ENCODE results near the gene TCN1. TPM values are rescaled to one million over a fixed set of nuclear protein-coding genes. Genes with fewer than 3 reads are reported as not detected.
"Not testable (repeated sequence)": the region's sequence is repeated elsewhere in the genome, so short reads cannot be mapped to it uniquely, and the experiment has no call there.

The TCN1 gene
- total RNA-seq, 2 donors from 2014 or later = 1.0 to 8.1 TPM

DNA sequence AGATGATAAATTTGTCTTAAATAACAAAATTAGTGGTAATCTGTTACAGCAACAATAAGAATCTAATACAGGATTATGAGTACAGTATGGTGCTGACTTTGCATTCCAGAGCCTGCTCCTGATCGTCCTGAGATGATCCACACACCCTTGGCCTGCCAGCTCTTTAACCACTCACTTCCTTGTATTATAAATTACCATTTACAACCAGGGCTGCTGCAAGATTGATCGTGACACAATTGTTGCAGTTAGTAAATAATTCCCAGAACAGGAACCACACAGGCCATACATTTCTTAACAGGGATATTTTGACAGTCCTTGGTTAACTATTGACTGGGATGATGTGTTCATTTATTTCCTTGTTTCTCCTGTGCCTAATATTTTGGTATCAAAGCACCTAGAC, 17.2 kb downstream of the TCN1 start:
- H3K9me3 ChIP-seq = no peaks in the 10 kb centered on the region
- no peaks in the 10 kb centered on the region for H3K27me3 ChIP-seq (replicated peaks; ENCODE audit: insufficient read depth)
- TF ChIP-seq POLR2AphosphoS5 (IDR thresholded peaks at IDR 0.05) = no peak
- TF ChIP-seq CTCF (IDR thresholded peaks at IDR 0.05) = no peak
- TF ChIP-seq POLR2A (IDR thresholded peaks at IDR 0.05) = no peak
- no peak overlapping the region for H3K4me3 ChIP-seq
- no peaks in the 10 kb centered on the region for H3K36me3 ChIP-seq
- DNase-seq (ENCODE audit: low spot score) = no peak
- WGBS = 14% methylated on average over 2 of the region's 2 CpGs
- H3K27ac ChIP-seq = no peak overlapping the region
- H3K4me1 ChIP-seq (replicated peaks) = no peaks in the 10 kb centered on the region
- intact Hi-C loops (cut with DNase I) = no loop called here

GRCh38 chr11:59848439-59848838, 17.8 kb downstream of the TCN1 start:
- intact Hi-C loops (cut with DNase I); H3K27ac ChIP-seq; H3K4me1 ChIP-seq (replicated peaks); DNase-seq (ENCODE audit: low spot score); H3K9me3 ChIP-seq; H3K36me3 ChIP-seq; H3K4me3 ChIP-seq; H3K27me3 ChIP-seq (replicated peaks; ENCODE audit: insufficient read depth): not testable (repeated sequence)
- 93% methylated on average over 6 of the region's 6 CpGs for WGBS

- intact Hi-C loops (cut with DNase I) = no loop called here
- Histone ChIP-seq H3K9me3 (no peaks in the 10 kb centered on the region), H3K4me3 (no peak overlapping the region), H3K27ac (no peak overlapping the region), H3K36me3 (no peaks in the 10 kb centered on the region), H3K4me1 (replicated peaks) (no peaks in the 10 kb centered on the region), H3K27me3 (replicated peaks; ENCODE audit: insufficient read depth) (no peaks in the 10 kb centered on the region)
- TF ChIP-seq CTCF (IDR thresholded peaks at IDR 0.05) (no peak), POLR2A (IDR thresholded peaks at IDR 0.05) (no peak), POLR2AphosphoS5 (IDR thresholded peaks at IDR 0.05) (no peak)
- WGBS = 88% methylated on average over 3 of the region's 3 CpGs
- DNase-seq (ENCODE audit: low spot score) = no peak
Measured at GRCh38 chr11:59847626-59848025, 18.7 kb downstream of the TCN1 start.

GRCh38 chr11:59846556-59846955, 19.7 kb downstream of the TCN1 start:
- DNase-seq (ENCODE audit: low spot score) = no peak
- WGBS = 62% methylated on average over 5 of the region's 5 CpGs
- Histone ChIP-seq H3K4me1 (replicated peaks) (no peaks in the 10 kb centered on the region), H3K9me3 (no peaks in the 10 kb centered on the region), H3K4me3 (no peak overlapping the region), H3K27me3 (replicated peaks; ENCODE audit: insufficient read depth) (no peaks in the 10 kb centered on the region), H3K27ac (no peak overlapping the region), H3K36me3 (no peaks in the 10 kb centered on the region)
- intact Hi-C loops (cut with DNase I) = no loop called here
- TF ChIP-seq POLR2A (IDR thresholded peaks at IDR 0.05) (no peak), CTCF (IDR thresholded peaks at IDR 0.05) (no peak), POLR2AphosphoS5 (IDR thresholded peaks at IDR 0.05) (no peak)

GRCh38 chr11:59845399-59845798, 20.9 kb downstream of the TCN1 start, which contains the start of gene CBLIF:
Gene CBLIF (minus strand): TSS chr11:59845499. CDS start chr11:59845453, 46 bp downstream.
- DNase-seq (ENCODE audit: low spot score) = no peak
- TF ChIP-seq POLR2AphosphoS5 (IDR thresholded peaks at IDR 0.05) (no peak), POLR2A (IDR thresholded peaks at IDR 0.05) (no peak), CTCF (IDR thresholded peaks at IDR 0.05) (no peak)
- no peak within 1 kb of the TSS for H3K27ac ChIP-seq
- intact Hi-C loops (cut with DNase I) = no loop called here
- H3K4me3 ChIP-seq = no peak within 1 kb of the TSS
- H3K4me1 ChIP-seq (replicated peaks) = no peaks in the 10 kb centered on the region
- no peaks in the 10 kb centered on the region for H3K27me3 ChIP-seq (replicated peaks; ENCODE audit: insufficient read depth)
- no peaks in the 10 kb centered on the region for H3K36me3 ChIP-seq
- H3K9me3 ChIP-seq = no peaks in the 10 kb centered on the region
- 88% methylated on average over 4 of the region's 4 CpGs for WGBS

Data from prostate gland (tissue), 2 donors.